NT2/D1 (cell line): Measurements from ENCODE around the gene HTR3B.

Experiments
- SUZ12 ChIP-seq: IDR thresholded peaks from 2 replicates; pipeline ENCODE4 v1.6.1; 2011; ENCODE audit not compliant: insufficient read length, insufficient read depth; ENCODE audit errors: extremely low read depth
- YY1 ChIP-seq: IDR thresholded peaks from 2 replicates; pipeline ENCODE4 v1.6.1; 2011; ENCODE audit not compliant: insufficient read length, insufficient read depth
- ZNF274 ChIP-seq: IDR thresholded peaks from 2 replicates; pipeline ENCODE4 v1.6.1; 2011; ENCODE audit warnings: mild to moderate bottlenecking, low read depth, low read length

- TF ChIP-seq YY1: no peak
- no peak for TF ChIP-seq ZNF274
- TF ChIP-seq SUZ12: no peak
Measured at GRCh38 chr11:113991718-113992458, 87.3 kb downstream of the HTR3B start.
